CD4-positive, alpha-beta T cell (primary cell): ENCODE data around the gene GPR68. TPM values are rescaled to one million over a fixed set of nuclear protein-coding genes. Genes with fewer than 3 reads are reported as not detected.

ENCODE experiments used
- ATAC-seq: fragments of 200-7000 bp; cut with Tn5 transposase; one replicate; pipeline ENCODE4 v1.10.0; 2022; ENCODE audit warnings: mild to moderate bottlenecking; ENCODE audit not compliant: poor library complexity
- CTCF ChIA-PET: fragments of 350-600 bp; sonication (Branson Sonifier 250); formaldehyde crosslinking; loops from one replicate; lab custom pipeline; 2021; ENCODE audit warnings: antibody characterized with exemption, inconsistent platforms; lab: Charles Lee
- POLR2A ChIA-PET: fragments of 350-600 bp; sonication (Branson Sonifier 250); formaldehyde crosslinking; loops from one replicate; lab custom pipeline; 2021; ENCODE audit warnings: antibody characterized with exemption, inconsistent platforms; lab: Charles Lee
- DNase-seq, 14 experiments: peaks; one replicate each; pipeline ENCODE4 v3.0.0-alpha.2; 2013 to 2020; ENCODE audit warnings: mixed read lengths in 2 of 14
- H3K27ac ChIP-seq, 2 donors: one replicate each; pipeline versions ENCODE4 v1.5.1 to v1.7.0; 2013; ENCODE audit warnings: low read length in 2 of 2, low read depth in 1 of 2, mild to moderate bottlenecking in 1 of 2
- H3K27me3 ChIP-seq, 2 experiments: 1 replicate in 1 of 2; 2 replicates in 1 of 2; pipeline versions ENCODE4 v1.6.1 to v1.7.0; 2013; ENCODE audit warnings: low read length in 2 of 2, control low read depth in 1 of 2, mild to moderate bottlenecking in 1 of 2, moderate library complexity in 1 of 2; ENCODE audit not compliant: insufficient read depth in 2 of 2, control insufficient read depth in 1 of 2
- H3K36me3 ChIP-seq: one replicate; pipeline ENCODE4 v1.6.1; 2013; ENCODE audit warnings: low read length, control low read depth; ENCODE audit not compliant: insufficient read depth
- H3K4me1 ChIP-seq: one replicate; pipeline ENCODE4 v1.6.1; 2013; ENCODE audit warnings: low read length, control low read depth; ENCODE audit not compliant: insufficient read depth
- H3K4me3 ChIP-seq: one replicate; pipeline ENCODE4 v1.5.1; 2013; ENCODE audit warnings: mild to moderate bottlenecking, low read length, moderate library complexity
- H3K9me3 ChIP-seq, 2 experiments: 1 replicate in 1 of 2; 2 replicates in 1 of 2; pipeline versions ENCODE4 v1.6.1 to v1.7.0; 2013; ENCODE audit warnings: low read length in 2 of 2, mild to moderate bottlenecking in 2 of 2, control low read depth in 1 of 2, moderate library complexity in 1 of 2; ENCODE audit not compliant: control insufficient read depth in 1 of 2, insufficient read depth in 1 of 2
- H3K27ac Mint-ChIP-seq: one replicate; pipeline ENCODE4 v1.8.0; 2020; ENCODE audit warnings: mixed read lengths
- H3K27me3 Mint-ChIP-seq: one replicate; pipeline ENCODE4 v1.8.0; 2021; ENCODE audit warnings: mixed read lengths
- H3K36me3 Mint-ChIP-seq: one replicate; pipeline ENCODE4 v1.8.0; 2021; ENCODE audit warnings: low read depth, mixed read lengths
- H3K4me1 Mint-ChIP-seq: one replicate; pipeline ENCODE4 v1.8.0; 2021; ENCODE audit warnings: low read depth, mixed read lengths
- H3K4me3 Mint-ChIP-seq: one replicate; pipeline ENCODE4 v1.8.0; 2020; ENCODE audit warnings: mild to moderate bottlenecking, mixed read lengths
- H3K9me3 Mint-ChIP-seq: one replicate; pipeline ENCODE4 v1.8.0; 2020; ENCODE audit warnings: mixed read lengths
- intact Hi-C, 2 experiments: fragments of 100-400 bp; cut with DNase I in 1 of 2; cut with micrococcal nuclease in 1 of 2; formaldehyde crosslinking; loops; one replicate each; pipeline versions ENCODE4 v1.15.1 to v1.9.0; 2023 to 2025; cut with DNase I, micrococcal nuclease
- total RNA-seq, 174 experiments: library from RNA in 2 of 174; stranded (reverse) in 2 of 174; gene quantifications; one replicate each; pipeline ENCODE4 v1.2.3 and lab custom pipeline; 2021 to 2026
- TF ChIP-seq, protein P1 (sequence below): fragments of 200-600 bp; IDR thresholded peaks from one replicate; pipeline ENCODE4 v1.8.0; 2022; ENCODE audit warnings: antibody characterized with exemption, mild to moderate bottlenecking

The GPR68 gene
- total RNA-seq, 2 experiments from 2014 or later, result 2.8 to 2.9 TPM

DNA sequence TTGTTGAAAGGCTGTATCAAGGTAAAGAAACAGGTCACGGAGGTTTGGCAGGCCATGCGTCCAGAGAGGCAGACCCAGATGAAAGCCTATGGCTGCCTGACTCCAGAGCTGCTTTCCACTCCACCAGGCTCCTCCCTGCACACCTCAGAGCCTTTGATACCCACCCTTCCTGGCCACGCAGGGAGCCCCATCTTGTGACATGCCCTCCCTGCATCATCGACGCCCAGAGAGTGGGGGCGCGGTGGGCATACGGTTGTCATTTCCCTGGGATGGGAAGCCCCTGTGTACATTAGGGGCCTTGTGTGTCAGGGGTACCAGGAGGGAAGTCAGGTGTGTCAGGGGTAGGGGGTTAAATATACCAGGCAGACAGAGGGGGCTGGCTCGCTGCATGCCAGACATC lies 30.3 kb upstream of the GPR68 start:
- CTCF ChIA-PET, result interaction anchor here (1.2 kb wide), 1 partner anchor 102 kb away, joined by 5 read pairs; no protein-coding TSS in a partner anchor

DNA sequence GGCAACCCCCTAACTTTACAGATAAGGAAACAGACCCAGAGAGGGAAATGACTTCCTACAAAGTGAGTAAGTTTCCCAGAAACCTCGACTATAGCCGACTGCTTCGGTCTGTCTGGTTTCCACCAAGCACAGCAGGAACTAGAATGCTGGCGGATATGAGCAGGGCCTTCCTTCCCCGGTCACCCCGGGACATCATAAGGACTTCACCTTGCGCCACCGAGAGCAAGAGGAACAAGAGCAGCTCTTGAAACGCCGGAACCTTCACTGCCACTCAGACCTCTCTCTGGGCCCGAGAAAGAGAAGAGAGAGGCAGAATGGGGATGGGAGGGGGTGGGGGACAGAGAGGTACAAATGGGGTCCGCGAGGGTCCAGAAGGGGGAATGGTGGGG lies 29.4 kb upstream of the GPR68 start:
- Mint-ChIP-seq H3K4me1 (peaks cover 12% of the 10 kb centered on the region), H3K27ac (no peak overlapping the region), H3K36me3 (peaks cover 85% of the 10 kb centered on the region), H3K27me3 (no peaks in the 10 kb centered on the region), H3K9me3 (no peaks in the 10 kb centered on the region), H3K4me3 (no peak overlapping the region)
- peaks cover 86% of the 10 kb centered on the region for H3K36me3 ChIP-seq
- intact Hi-C loops, result no loop called here
- no peak overlapping the region for H3K27ac ChIP-seq
- no peak overlapping the region for H3K4me3 ChIP-seq
- DNase-seq (no peak), ATAC-seq (no peak)
- no peaks in the 10 kb centered on the region for H3K4me1 ChIP-seq
- ChIA-PET POLR2A (no interaction called here), CTCF (interaction anchor here (1.2 kb wide), 1 partner anchor 101 kb away, joined by 5 read pairs; no protein-coding TSS in a partner anchor)
- TF ChIP-seq, protein P1, sequence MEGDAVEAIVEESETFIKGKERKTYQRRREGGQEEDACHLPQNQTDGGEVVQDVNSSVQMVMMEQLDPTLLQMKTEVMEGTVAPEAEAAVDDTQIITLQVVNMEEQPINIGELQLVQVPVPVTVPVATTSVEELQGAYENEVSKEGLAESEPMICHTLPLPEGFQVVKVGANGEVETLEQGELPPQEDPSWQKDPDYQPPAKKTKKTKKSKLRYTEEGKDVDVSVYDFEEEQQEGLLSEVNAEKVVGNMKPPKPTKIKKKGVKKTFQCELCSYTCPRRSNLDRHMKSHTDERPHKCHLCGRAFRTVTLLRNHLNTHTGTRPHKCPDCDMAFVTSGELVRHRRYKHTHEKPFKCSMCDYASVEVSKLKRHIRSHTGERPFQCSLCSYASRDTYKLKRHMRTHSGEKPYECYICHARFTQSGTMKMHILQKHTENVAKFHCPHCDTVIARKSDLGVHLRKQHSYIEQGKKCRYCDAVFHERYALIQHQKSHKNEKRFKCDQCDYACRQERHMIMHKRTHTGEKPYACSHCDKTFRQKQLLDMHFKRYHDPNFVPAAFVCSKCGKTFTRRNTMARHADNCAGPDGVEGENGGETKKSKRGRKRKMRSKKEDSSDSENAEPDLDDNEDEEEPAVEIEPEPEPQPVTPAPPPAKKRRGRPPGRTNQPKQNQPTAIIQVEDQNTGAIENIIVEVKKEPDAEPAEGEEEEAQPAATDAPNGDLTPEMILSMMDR, result no peak
- no peaks in the 10 kb centered on the region for H3K9me3 ChIP-seq
- H3K27me3 ChIP-seq, result no peaks in the 10 kb centered on the region

More for the DNA sequence above, 30.3 kb upstream of the GPR68 start:
- ATAC-seq, result no peak
- no peaks in the 10 kb centered on the region for H3K4me1 ChIP-seq
- DNase-seq, result no peak
- POLR2A ChIA-PET, result interaction anchor here (1.1 kb wide), 1 partner anchor 31 kb away, joined by 3 read pairs; no protein-coding TSS in a partner anchor
- TF ChIP-seq, protein P1, result no peak
- H3K27me3 Mint-ChIP-seq, result no peaks in the 10 kb centered on the region
- no peak overlapping the region for H3K4me3 ChIP-seq
- peak overlapping the region in 1 of 2 donors; percentile 13 for H3K27ac ChIP-seq
- H3K9me3 ChIP-seq, result no peaks in the 10 kb centered on the region
- no peak overlapping the region for H3K27ac Mint-ChIP-seq
- no peaks in the 10 kb centered on the region for H3K9me3 Mint-ChIP-seq
- peaks cover 89% of the 10 kb centered on the region for H3K36me3 ChIP-seq
- intact Hi-C loops, result no loop called here
- H3K4me1 Mint-ChIP-seq, result peaks cover 4% of the 10 kb centered on the region
- H3K27me3 ChIP-seq, result no peaks in the 10 kb centered on the region
- peaks cover 85% of the 10 kb centered on the region for H3K36me3 Mint-ChIP-seq
- no peak overlapping the region for H3K4me3 Mint-ChIP-seq

DNA sequence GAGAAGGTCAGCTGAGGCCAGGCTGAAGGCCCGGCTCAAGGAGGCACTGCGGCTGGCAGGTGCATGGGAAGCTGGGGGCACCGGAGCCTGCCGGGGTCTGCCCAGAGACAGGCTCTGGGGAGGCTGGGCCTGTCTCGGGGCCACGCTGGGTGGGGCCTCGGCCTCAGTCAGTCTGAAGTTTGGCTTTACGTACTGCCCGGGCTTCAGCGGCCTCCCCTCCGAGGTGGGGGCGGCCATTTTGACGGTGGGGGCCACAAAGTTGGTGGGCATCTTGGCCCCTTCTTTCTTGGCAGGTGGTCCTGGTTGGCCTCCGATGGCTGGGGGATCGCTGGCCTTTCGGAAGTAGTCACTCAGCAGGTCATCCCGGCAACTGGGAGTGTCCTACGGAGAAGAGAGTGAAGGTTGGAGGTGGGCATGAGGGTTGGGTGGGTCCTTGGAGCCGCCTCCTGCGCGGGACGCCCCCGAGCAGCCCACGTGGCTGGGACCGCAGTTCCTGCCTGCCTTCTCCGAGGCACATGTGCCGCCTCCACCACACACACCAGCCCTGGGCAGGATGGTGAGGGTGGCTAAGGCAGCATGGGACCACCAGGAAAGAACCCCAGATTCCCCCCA lies 28.9 kb upstream of the GPR68 start:
- peak in 1 of 14 experiments; percentile 17 for DNase-seq
- Histone ChIP-seq H3K4me1 (no peaks in the 10 kb centered on the region), H3K27me3 (no peaks in the 10 kb centered on the region), H3K4me3 (no peak overlapping the region), H3K36me3 (peaks cover 81% of the 10 kb centered on the region), H3K27ac (no peak overlapping the region), H3K9me3 (no peaks in the 10 kb centered on the region)
- ChIA-PET POLR2A (interaction anchor here (1.6 kb wide), 1 partner anchor 9 kb away, joined by 5 read pairs; no protein-coding TSS in a partner anchor), CTCF (no interaction called here)
- Mint-ChIP-seq H3K9me3 (no peaks in the 10 kb centered on the region), H3K4me3 (no peak overlapping the region), H3K27ac (no peak overlapping the region), H3K27me3 (no peaks in the 10 kb centered on the region), H3K4me1 (peaks cover 12% of the 10 kb centered on the region), H3K36me3 (peaks cover 84% of the 10 kb centered on the region)
- ATAC-seq, result no peak
- TF ChIP-seq, protein P1, result no peak
- intact Hi-C loops, result no loop called here
